Loucy (cell line): ENCODE data around the gene TSPEAR.

Experiments
- H2AFZ ChIP-seq: fragments of 200-600 bp; sonication (generic); 2 replicates; pipeline ENCODE4 v1.6.0; 2016; ENCODE audit warnings: antibody characterized with exemption, mild to moderate bottlenecking, low read length, moderate library complexity
- H3F3A ChIP-seq: fragments of 200-600 bp; 2 replicates; pipeline ENCODE4 v1.6.0; 2016; ENCODE audit warnings: antibody characterized with exemption, low read depth, mild to moderate bottlenecking
- H3K27me3 ChIP-seq: fragments of 200-600 bp; sonication (generic); 2 replicates; pipeline ENCODE4 v1.6.1; 2014; ENCODE audit warnings: low read length, mild to moderate bottlenecking; ENCODE audit not compliant: insufficient read depth, poor library complexity, severe bottlenecking
- H3K36me3 ChIP-seq: fragments of 200-600 bp; sonication (generic); 2 replicates; pipeline ENCODE4 v1.6.1; 2016; ENCODE audit warnings: low read length; ENCODE audit not compliant: insufficient read depth
- H3K4me1 ChIP-seq: fragments of 200-600 bp; sonication (generic); 2 replicates; pipeline ENCODE4 v1.5.1; 2014; ENCODE audit warnings: low read length, mild to moderate bottlenecking; ENCODE audit not compliant: insufficient read depth, poor library complexity, severe bottlenecking
- H3K4me2 ChIP-seq: fragments of 200-600 bp; sonication (generic); 2 replicates; pipeline ENCODE4 v1.6.0; 2014; ENCODE audit warnings: antibody characterized with exemption, low read length, low read depth, mild to moderate bottlenecking; ENCODE audit not compliant: poor library complexity, severe bottlenecking
- H3K4me3 ChIP-seq: fragments of 200-600 bp; sonication (generic); 2 replicates; pipeline ENCODE4 v1.5.1; 2014; ENCODE audit warnings: low read length, mild to moderate bottlenecking, mixed read lengths; ENCODE audit not compliant: poor library complexity, severe bottlenecking
- H3K79me2 ChIP-seq: fragments of 200-600 bp; sonication (generic); 2 replicates; pipeline ENCODE4 v1.6.1; 2014; ENCODE audit warnings: low read length; ENCODE audit not compliant: insufficient read depth
- H3K9ac ChIP-seq: fragments of 200-600 bp; sonication (generic); 2 replicates; pipeline ENCODE4 v1.6.0; 2014; ENCODE audit warnings: mild to moderate bottlenecking, low read depth, low read length, moderate library complexity; ENCODE audit not compliant: poor library complexity, severe bottlenecking
- H3K9me2 ChIP-seq: fragments of 200-600 bp; sonication (generic); replicated peaks from 2 replicates; pipeline ENCODE4 v1.6.1; 2016; ENCODE audit warnings: low read depth, low read length, mixed read lengths
- H3K9me3 ChIP-seq: fragments of 200-600 bp; sonication (generic); 2 replicates; pipeline ENCODE4 v1.6.1; 2014; ENCODE audit warnings: mild to moderate bottlenecking, antibody characterized with exemption, low read length, low read depth; ENCODE audit not compliant: insufficient read depth
- H4K20me1 ChIP-seq: fragments of 200-600 bp; sonication (generic); 2 replicates; pipeline ENCODE4 v1.6.0; 2014; ENCODE audit warnings: antibody characterized with exemption, low read length, mild to moderate bottlenecking; ENCODE audit not compliant: insufficient read depth, poor library complexity, severe bottlenecking
- CTCF ChIP-seq: fragments of 200-600 bp; sonication (generic); conservative IDR thresholded peaks from 2 replicates; pipeline ENCODE4 v1.5.1; 2014; ENCODE audit warnings: mild to moderate bottlenecking, antibody characterized with exemption, low read length
- EZH2phosphoT487 ChIP-seq: fragments of 200-600 bp; IDR thresholded peaks from 2 replicates; pipeline ENCODE4 v1.6.1; 2018; ENCODE audit warnings: antibody characterized with exemption, mild to moderate bottlenecking, moderate library complexity, borderline replicate concordance

The TSPEAR gene

GRCh38 chr21:44509539-44509938 lies 201.8 kb downstream of the TSPEAR start:
- Histone ChIP-seq H3K4me3 (no peak overlapping the region), H2AFZ (no peak overlapping the region), H3K27me3 (no peaks in the 10 kb centered on the region), H3K79me2 (no peaks in the 10 kb centered on the region), H3F3A (no peaks in the 10 kb centered on the region), H3K4me2 (no peak overlapping the region), H4K20me1 (no peaks in the 10 kb centered on the region), H3K9ac (no peak overlapping the region), H3K9me2 (no peaks in the 10 kb centered on the region), H3K36me3 (no peaks in the 10 kb centered on the region), H3K9me3 (no peaks in the 10 kb centered on the region), H3K4me1 (no peaks in the 10 kb centered on the region)
- TF ChIP-seq CTCF: peak; percentile 36
- TF ChIP-seq EZH2phosphoT487: no peak

- Histone ChIP-seq H3K27me3 (no peaks in the 10 kb centered on the region), H3K4me2 (no peak overlapping the region), H3F3A (no peaks in the 10 kb centered on the region), H4K20me1 (no peaks in the 10 kb centered on the region), H3K9me2 (no peaks in the 10 kb centered on the region), H3K79me2 (no peaks in the 10 kb centered on the region), H2AFZ (no peak overlapping the region), H3K9ac (no peak overlapping the region), H3K9me3 (no peaks in the 10 kb centered on the region), H3K4me1 (no peaks in the 10 kb centered on the region), H3K4me3 (no peak overlapping the region), H3K36me3 (no peaks in the 10 kb centered on the region)
- TF ChIP-seq CTCF (no peak), EZH2phosphoT487 (no peak)
Measured at GRCh38 chr21:44508711-44509445, 202.5 kb downstream of the TSPEAR start.

GRCh38 chr21:44508426-44508710 lies 203.0 kb downstream of the TSPEAR start:
- Histone ChIP-seq H3K36me3 (no peaks in the 10 kb centered on the region), H3K4me3 (no peak overlapping the region), H4K20me1 (no peaks in the 10 kb centered on the region), H3K4me2 (no peak overlapping the region), H3K27me3 (no peaks in the 10 kb centered on the region), H3K9me2 (no peaks in the 10 kb centered on the region), H3F3A (no peaks in the 10 kb centered on the region), H2AFZ (no peak overlapping the region), H3K9me3 (no peaks in the 10 kb centered on the region), H3K9ac (no peak overlapping the region), H3K79me2 (no peaks in the 10 kb centered on the region), H3K4me1 (no peaks in the 10 kb centered on the region)
- TF ChIP-seq EZH2phosphoT487: no peak
- TF ChIP-seq CTCF: no peak
